K562 (cell line): Measurements from ENCODE around the gene WWC2. TPM values are rescaled to one million over a fixed set of nuclear protein-coding genes. Genes with fewer than 3 reads are reported as not detected.

ENCODE experiments used
- CXXC5 ChIP-seq: fragments of 250-450 bp; sonication (Bioruptor Pico); IDR thresholded peaks from 2 replicates; pipeline ENCODE4 v1.8.0; 2022; ENCODE audit warnings: inconsistent platforms, mild to moderate bottlenecking, moderate library complexity
- HDAC2 ChIP-seq: fragments of 450-650 bp; IDR thresholded peaks from 2 replicates; pipeline ENCODE4 v1.6.1; 2016; ENCODE audit warnings: mild to moderate bottlenecking
- RB1 ChIP-seq: fragments of 450-650 bp; IDR thresholded peaks from 2 replicates; pipeline ENCODE4 v1.6.1; 2017; ENCODE audit warnings: low read depth, mild to moderate bottlenecking
- XRCC3 ChIP-seq: fragments of 450-650 bp; IDR thresholded peaks from 2 replicates; pipeline ENCODE4 v1.6.1; 2017; ENCODE audit warnings: mild to moderate bottlenecking, moderate library complexity
- polyA plus RNA-seq, 8 experiments: library from polyadenylated mRNA; depleted of rRNA in 4 of 8; stranded (reverse) in 5 of 8; unstranded in 3 of 8; fragments of >200 nt; fragmentation: Nextera tagmentation in 2 of 8; fragmentation: Illumina TruSeq in 1 of 8; extraction: Ambion mirVana in 2 of 8; extraction: Trizol in 1 of 8; gene quantifications; 2 replicates each; pipeline versions ENCODE4 v1.2.1 to v1.2.3, GENCODE V29; 2011 to 2014; ENCODE audit warnings: inconsistent platforms in 1 of 8, missing spikeins in 1 of 8
- total RNA-seq, 7 experiments: library from RNA; depleted of rRNA in 6 of 7; stranded (reverse); fragments of >200 nt in 6 of 7; fragmentation: Illumina TruSeq in 2 of 7; extraction: Trizol in 2 of 7; gene quantifications; 2 replicates each; pipeline versions ENCODE4 v1.2.1 to v1.2.3, GENCODE V29; 2011 to 2021; ENCODE audit warnings: low replicate concordance in 1 of 7
- TF ChIP-seq, protein P1 (sequence below): fragments of 450-650 bp; IDR thresholded peaks from 2 replicates; pipeline ENCODE4 v1.6.1; 2017; ENCODE audit warnings: mild to moderate bottlenecking, moderate library complexity
- TF ChIP-seq, protein P2 (sequence below): fragments of 250-450 bp; sonication (Bioruptor Pico); IDR thresholded peaks from 2 replicates; pipeline ENCODE4 v1.4.0; 2020; ENCODE audit warnings: mild to moderate bottlenecking, moderate library complexity, borderline replicate concordance

Gene WWC2
- total and polyA plus RNA-seq, 9 of the 15 experiments (the other 6 are each of a cell fraction or from before 2014, with no cell fraction given) = 3.7 to 39.4 (median 19.6) TPM

DNA sequence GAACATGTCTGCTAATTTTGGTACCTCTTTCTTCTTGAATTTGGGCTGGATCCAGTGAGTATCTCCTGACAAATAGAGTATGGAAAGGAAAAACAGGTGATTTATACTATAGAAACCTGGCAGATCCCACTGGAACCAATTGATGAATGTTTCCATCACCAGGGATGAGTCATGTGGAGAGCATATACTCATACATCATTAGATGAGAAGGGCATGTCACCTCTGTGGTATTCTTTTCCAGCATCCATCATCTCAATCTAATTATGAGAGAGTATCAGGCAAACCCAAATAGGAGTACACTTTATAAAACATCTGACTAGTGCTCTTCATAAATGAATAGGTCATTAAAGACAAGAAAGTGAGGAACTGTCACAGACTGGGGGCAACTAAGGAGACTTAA is 130.3 kb downstream of the WWC2 start (continued):
- TF ChIP-seq, protein P1, sequence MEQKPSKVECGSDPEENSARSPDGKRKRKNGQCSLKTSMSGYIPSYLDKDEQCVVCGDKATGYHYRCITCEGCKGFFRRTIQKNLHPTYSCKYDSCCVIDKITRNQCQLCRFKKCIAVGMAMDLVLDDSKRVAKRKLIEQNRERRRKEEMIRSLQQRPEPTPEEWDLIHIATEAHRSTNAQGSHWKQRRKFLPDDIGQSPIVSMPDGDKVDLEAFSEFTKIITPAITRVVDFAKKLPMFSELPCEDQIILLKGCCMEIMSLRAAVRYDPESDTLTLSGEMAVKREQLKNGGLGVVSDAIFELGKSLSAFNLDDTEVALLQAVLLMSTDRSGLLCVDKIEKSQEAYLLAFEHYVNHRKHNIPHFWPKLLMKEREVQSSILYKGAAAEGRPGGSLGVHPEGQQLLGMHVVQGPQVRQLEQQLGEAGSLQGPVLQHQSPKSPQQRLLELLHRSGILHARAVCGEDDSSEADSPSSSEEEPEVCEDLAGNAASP = no peak
- TF ChIP-seq, protein P2, sequence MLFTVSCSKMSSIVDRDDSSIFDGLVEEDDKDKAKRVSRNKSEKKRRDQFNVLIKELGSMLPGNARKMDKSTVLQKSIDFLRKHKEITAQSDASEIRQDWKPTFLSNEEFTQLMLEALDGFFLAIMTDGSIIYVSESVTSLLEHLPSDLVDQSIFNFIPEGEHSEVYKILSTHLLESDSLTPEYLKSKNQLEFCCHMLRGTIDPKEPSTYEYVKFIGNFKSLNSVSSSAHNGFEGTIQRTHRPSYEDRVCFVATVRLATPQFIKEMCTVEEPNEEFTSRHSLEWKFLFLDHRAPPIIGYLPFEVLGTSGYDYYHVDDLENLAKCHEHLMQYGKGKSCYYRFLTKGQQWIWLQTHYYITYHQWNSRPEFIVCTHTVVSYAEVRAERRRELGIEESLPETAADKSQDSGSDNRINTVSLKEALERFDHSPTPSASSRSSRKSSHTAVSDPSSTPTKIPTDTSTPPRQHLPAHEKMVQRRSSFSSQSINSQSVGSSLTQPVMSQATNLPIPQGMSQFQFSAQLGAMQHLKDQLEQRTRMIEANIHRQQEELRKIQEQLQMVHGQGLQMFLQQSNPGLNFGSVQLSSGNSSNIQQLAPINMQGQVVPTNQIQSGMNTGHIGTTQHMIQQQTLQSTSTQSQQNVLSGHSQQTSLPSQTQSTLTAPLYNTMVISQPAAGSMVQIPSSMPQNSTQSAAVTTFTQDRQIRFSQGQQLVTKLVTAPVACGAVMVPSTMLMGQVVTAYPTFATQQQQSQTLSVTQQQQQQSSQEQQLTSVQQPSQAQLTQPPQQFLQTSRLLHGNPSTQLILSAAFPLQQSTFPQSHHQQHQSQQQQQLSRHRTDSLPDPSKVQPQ (CRISPR knock-in tag) = no peak
- TF ChIP-seq RB1 (no peak), HDAC2 (no peak), CXXC5 (CRISPR knock-in tag) (no peak), XRCC3 (no peak)
